ENCODE data around the gene BMERB1.

Gene BMERB1

DNA sequence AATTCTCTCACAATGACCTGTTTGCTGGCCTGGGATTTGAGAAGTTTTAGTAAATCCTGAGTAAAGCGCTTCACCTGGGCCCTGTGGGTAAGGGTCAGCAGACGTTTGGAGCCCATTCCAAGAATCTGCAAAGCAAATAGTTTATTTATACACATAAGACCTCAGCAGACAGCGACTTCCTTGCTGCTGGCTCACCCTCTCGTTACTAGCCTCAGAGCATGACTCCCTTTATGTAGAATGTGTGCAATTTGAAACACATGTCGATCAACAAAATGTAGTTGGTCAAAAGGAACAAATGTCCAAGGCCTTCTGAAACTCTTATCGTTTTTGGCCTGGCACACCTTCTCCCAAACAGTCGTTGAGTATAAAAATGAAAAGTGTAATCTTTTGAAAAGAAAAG lies 177.2 kb downstream of the BMERB1 start:
- DNase-seq (ENCODE audit: low read depth): peak; percentile 17
- H3K4me3 ChIP-seq (ENCODE audit: control insufficient read depth, low read depth, low read length): no peak overlapping the region
- TF ChIP-seq CTCF (IDR thresholded peaks at IDR 0.05; ENCODE audit: control insufficient read depth, insufficient read depth, low read depth, low read length, missing control alignments): no peak

DNA sequence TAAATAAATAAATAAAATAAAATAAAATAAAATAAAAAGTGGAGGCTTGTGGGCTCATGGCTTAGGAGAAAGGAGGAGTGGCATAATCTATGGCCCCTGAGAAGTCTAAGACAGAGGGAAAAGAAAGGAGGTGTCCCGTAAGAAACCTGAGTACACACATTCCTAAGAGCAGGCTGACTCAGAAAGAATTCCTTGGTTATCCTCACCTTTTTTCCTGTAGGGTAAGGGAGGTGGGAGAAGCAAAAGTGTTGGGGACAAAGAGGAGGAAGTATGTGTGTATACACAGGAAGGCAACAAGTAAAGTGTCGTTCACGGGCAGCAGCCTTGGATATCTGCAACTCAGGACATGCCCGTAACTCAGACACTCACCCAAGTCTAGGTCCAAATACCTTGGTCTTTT lies 179.3 kb downstream of the BMERB1 start:
- no peak for TF ChIP-seq CTCF (IDR thresholded peaks at IDR 0.05; ENCODE audit: control insufficient read depth, insufficient read depth, low read depth, low read length, missing control alignments)
- no peak for DNase-seq (ENCODE audit: low read depth)
- no peak overlapping the region for H3K4me3 ChIP-seq (ENCODE audit: control insufficient read depth, low read depth, low read length)

- no peak for DNase-seq (ENCODE audit: low read depth)
- H3K4me3 ChIP-seq (ENCODE audit: control insufficient read depth, low read depth, low read length): no peak overlapping the region
- TF ChIP-seq CTCF (IDR thresholded peaks at IDR 0.05; ENCODE audit: control insufficient read depth, insufficient read depth, low read depth, low read length, missing control alignments): no peak
Measured at GRCh38 chr16:15616012-15616411, 181.6 kb downstream of the BMERB1 start.

GRCh38 chr16:15616475-15617165 lies 182.2 kb downstream of the BMERB1 start:
- H3K4me3 ChIP-seq (ENCODE audit: control insufficient read depth, low read depth, low read length): no peak overlapping the region
- TF ChIP-seq CTCF (IDR thresholded peaks at IDR 0.05; ENCODE audit: control insufficient read depth, insufficient read depth, low read depth, low read length, missing control alignments): no peak
- no peak for DNase-seq (ENCODE audit: low read depth)

- no peak overlapping the region for H3K4me3 ChIP-seq (ENCODE audit: control insufficient read depth, low read depth, low read length)
- DNase-seq (ENCODE audit: low read depth): no peak
- TF ChIP-seq CTCF (IDR thresholded peaks at IDR 0.05; ENCODE audit: control insufficient read depth, insufficient read depth, low read depth, low read length, missing control alignments): no peak
Measured at GRCh38 chr16:15617901-15618300, 183.5 kb downstream of the BMERB1 start.

DNA sequence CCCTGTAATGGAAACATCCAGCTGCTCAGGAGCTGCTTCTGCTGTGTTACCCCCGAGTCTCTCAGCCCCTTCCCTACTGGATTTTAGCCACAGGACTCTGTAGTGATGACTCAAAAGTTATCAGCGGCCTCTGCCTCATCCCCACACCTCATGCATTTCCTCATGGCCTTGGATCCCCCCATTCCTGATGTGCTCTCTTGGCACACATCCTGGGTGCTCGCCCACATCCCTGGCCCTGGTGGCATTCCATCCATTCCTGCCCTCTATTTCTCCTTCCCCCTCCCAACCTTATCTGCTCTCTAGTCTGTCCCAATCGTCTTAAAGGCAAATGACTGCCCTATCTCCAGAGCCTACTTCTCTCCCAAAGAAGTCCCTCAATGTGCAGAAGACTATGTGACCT lies 184.0 kb downstream of the BMERB1 start:
- H3K4me3 ChIP-seq (ENCODE audit: control insufficient read depth, low read depth, low read length): no peak overlapping the region
- TF ChIP-seq CTCF (IDR thresholded peaks at IDR 0.05; ENCODE audit: control insufficient read depth, insufficient read depth, low read depth, low read length, missing control alignments): no peak
- DNase-seq (ENCODE audit: low read depth): peak; percentile 39
